Cardiac muscle cell (in vitro differentiated cells and primary cell): ENCODE results near the gene KLHL42. TPM values are rescaled to one million over a fixed set of nuclear protein-coding genes. Genes with fewer than 3 reads are reported as not detected.

Source experiments
- DNase-seq, 2 donors: peaks; one replicate each; pipeline versions ENCODE4 v3.0.0 to v3.0.0-alpha.2; 2010 to 2017; ENCODE audit warnings: low read depth in 1 of 2, low spot score in 1 of 2
- H3K27ac ChIP-seq: fragments of 200-600 bp; sonication (generic); 2 replicates; pipeline ENCODE4 v1.5.1; 2016
- H3K27me3 ChIP-seq: fragments of 200-600 bp; sonication (generic); 2 replicates; pipeline ENCODE4 v1.6.0; 2016; ENCODE audit warnings: control low read depth
- H3K36me3 ChIP-seq: fragments of 200-600 bp; sonication (generic); 2 replicates; pipeline ENCODE4 v1.5.1; 2016; ENCODE audit warnings: control low read depth
- H3K4me1 ChIP-seq: fragments of 200-600 bp; sonication (generic); 2 replicates; pipeline ENCODE4 v1.8.1; 2017; ENCODE audit warnings: low read depth, mild to moderate bottlenecking, mixed run types
- H3K4me3 ChIP-seq: fragments of 200-600 bp; sonication (generic); 2 replicates; pipeline ENCODE4 v1.5.1; 2016; ENCODE audit warnings: mild to moderate bottlenecking
- H3K9me3 ChIP-seq: fragments of 200-600 bp; sonication (generic); 2 replicates; pipeline ENCODE4 v1.5.1; 2017; ENCODE audit warnings: low read depth, mild to moderate bottlenecking, control low read depth
- CTCF ChIP-seq: IDR thresholded peaks from 2 replicates; pipeline ENCODE4 v1.5.1; 2012; ENCODE audit warnings: low read depth, mild to moderate bottlenecking, low read length
- polyA plus RNA-seq: library from polyadenylated mRNA; unstranded; fragments of >200 nt; fragmentation: Nextera tagmentation; extraction: Ambion mirVana; gene quantifications from 2 replicates; pipeline ENCODE4 v1.2.1, GENCODE V29; 2016
- total RNA-seq: library from RNA; depleted of rRNA; stranded (reverse); fragments of >200 nt; gene quantifications from 2 replicates; pipeline ENCODE4 v1.2.3, GENCODE V29; 2016

The KLHL42 gene
- total and polyA plus RNA-seq, 2 experiments from 2014 or later, result 25.7 to 42.2 TPM

GRCh38 chr12:27810756-27811155 is 30.7 kb downstream of the KLHL42 start:
- DNase-seq, result no peak
- Histone ChIP-seq H3K4me1 (no peaks in the 10 kb centered on the region), H3K4me3 (no peak overlapping the region), H3K36me3 (no peaks in the 10 kb centered on the region), H3K9me3 (no peaks in the 10 kb centered on the region), H3K27me3 (no peaks in the 10 kb centered on the region), H3K27ac (no peak overlapping the region)
- TF ChIP-seq CTCF, result no peak

- Histone ChIP-seq H3K27me3 (no peaks in the 10 kb centered on the region), H3K9me3 (no peaks in the 10 kb centered on the region), H3K36me3 (no peaks in the 10 kb centered on the region), H3K4me1 (no peaks in the 10 kb centered on the region), H3K27ac (no peak overlapping the region), H3K4me3 (no peak overlapping the region)
- DNase-seq, result no peak
- no peak for TF ChIP-seq CTCF
Measured at GRCh38 chr12:27812502-27812901, 32.5 kb downstream of the KLHL42 start.

GRCh38 chr12:27814411-27814810 is 34.4 kb downstream of the KLHL42 start:
- DNase-seq, result no peak
- Histone ChIP-seq H3K4me3 (no peak overlapping the region), H3K9me3 (no peaks in the 10 kb centered on the region), H3K27me3 (no peaks in the 10 kb centered on the region), H3K4me1 (no peaks in the 10 kb centered on the region), H3K27ac (no peak overlapping the region), H3K36me3 (no peaks in the 10 kb centered on the region)
- no peak for TF ChIP-seq CTCF

GRCh38 chr12:27814851-27815591 is 35.0 kb downstream of the KLHL42 start:
- Histone ChIP-seq H3K27me3 (no peaks in the 10 kb centered on the region), H3K27ac (no peak overlapping the region), H3K4me1 (no peaks in the 10 kb centered on the region), H3K36me3 (no peaks in the 10 kb centered on the region), H3K4me3 (no peak overlapping the region), H3K9me3 (no peaks in the 10 kb centered on the region)
- DNase-seq, result peak in 1 of 2 donors; percentile 12
- no peak for TF ChIP-seq CTCF

GRCh38 chr12:27817766-27818165 is 37.7 kb downstream of the KLHL42 start:
- DNase-seq, result no peak

More at GRCh38 chr12:27817766-27818165, 37.7 kb downstream of the KLHL42 start:
- H3K36me3 ChIP-seq, result no peaks in the 10 kb centered on the region
- peaks cover 8% of the 10 kb centered on the region for H3K4me1 ChIP-seq
- no peaks in the 10 kb centered on the region for H3K27me3 ChIP-seq
- no peaks in the 10 kb centered on the region for H3K9me3 ChIP-seq
- H3K27ac ChIP-seq, result peak overlapping the region; percentile 94
- no peak overlapping the region for H3K4me3 ChIP-seq
- no peak for TF ChIP-seq CTCF
